GM18499 (cell line): Measurements from ENCODE around the gene SLC22A6.

Source experiments
- ATAC-seq: cut with Tn5 transposase; IDR thresholded peaks from one replicate; pipeline ENCODE4 v1.9.1; 2021; ENCODE audit warnings: moderate number of reproducible peaks; ENCODE audit not compliant: insufficient read depth, unreplicated experiment

SLC22A6 gene

GRCh38 chr11:62933750-62934495, 50.8 kb downstream of the SLC22A6 start:
- no peak for ATAC-seq

GRCh38 chr11:62933285-62933684, 51.5 kb downstream of the SLC22A6 start:
- ATAC-seq, result no peak

- no peak for ATAC-seq
Observed at GRCh38 chr11:62931499-62932278, 53.1 kb downstream of the SLC22A6 start.

- no peak for ATAC-seq
Observed at GRCh38 chr11:62930666-62931065, 54.1 kb downstream of the SLC22A6 start.

- no peak for ATAC-seq
Observed at GRCh38 chr11:62930157-62930556, 54.6 kb downstream of the SLC22A6 start.

GRCh38 chr11:62928011-62928410, 56.8 kb downstream of the SLC22A6 start:
- no peak for ATAC-seq

- no peak for ATAC-seq
Observed at GRCh38 chr11:62926680-62927455, 57.9 kb downstream of the SLC22A6 start.
